Endodermal cell (in vitro differentiated cells): ENCODE measurements around the gene DYNC2H1. TPM values are rescaled to one million over a fixed set of nuclear protein-coding genes. Genes with fewer than 3 reads are reported as not detected.

ENCODE experiments used
- DNase-seq: peaks from one replicate; pipeline ENCODE4 v3.0.0-alpha.2; 2017
- H3K27ac ChIP-seq: 2 replicates; pipeline ENCODE4 v1.5.1; 2013; ENCODE audit warnings: mild to moderate bottlenecking, low read depth, low read length, moderate library complexity
- H3K27me3 ChIP-seq: 2 replicates; pipeline ENCODE4 v1.6.1; 2013; ENCODE audit warnings: mild to moderate bottlenecking, low read length, moderate library complexity; ENCODE audit not compliant: insufficient read depth, control insufficient read depth, poor library complexity, severe bottlenecking
- H3K36me3 ChIP-seq: 2 replicates; pipeline ENCODE4 v1.7.0; 2013; ENCODE audit warnings: mild to moderate bottlenecking, low read length, moderate library complexity; ENCODE audit not compliant: control insufficient read depth, insufficient read depth
- H3K4me1 ChIP-seq: one replicate; pipeline ENCODE4 v1.7.0; 2013; ENCODE audit warnings: low read length; ENCODE audit not compliant: control insufficient read depth, insufficient read depth
- H3K4me3 ChIP-seq: 2 replicates; pipeline ENCODE4 v1.5.1; 2013; ENCODE audit warnings: mild to moderate bottlenecking, low read length, moderate library complexity
- H3K9ac ChIP-seq: 2 replicates; pipeline ENCODE4 v1.6.1; 2013; ENCODE audit warnings: mild to moderate bottlenecking, low read length, moderate library complexity; ENCODE audit not compliant: poor library complexity, severe bottlenecking; ENCODE audit errors: extremely low read depth
- H3K9me3 ChIP-seq: 2 replicates; pipeline ENCODE4 v1.6.1; 2013; ENCODE audit warnings: mild to moderate bottlenecking, low read length, moderate library complexity; ENCODE audit not compliant: control insufficient read depth
- H3K27ac Mint-ChIP-seq: 2 replicates; pipeline ENCODE4 v1.8.0; 2020; ENCODE audit warnings: mixed read lengths
- H3K27me3 Mint-ChIP-seq: 2 replicates; pipeline ENCODE4 v1.8.0; 2021; ENCODE audit warnings: mild to moderate bottlenecking, mixed read lengths; ENCODE audit not compliant: insufficient read depth
- H3K36me3 Mint-ChIP-seq: 2 replicates; pipeline ENCODE4 v1.8.0; 2020; ENCODE audit warnings: low read depth, mixed read lengths
- H3K4me1 Mint-ChIP-seq: 2 replicates; pipeline ENCODE4 v1.8.0; 2020; ENCODE audit warnings: mixed read lengths
- H3K4me3 Mint-ChIP-seq: 2 replicates; pipeline ENCODE4 v1.8.0; 2020; ENCODE audit warnings: mild to moderate bottlenecking, moderate library complexity, mixed read lengths
- H3K9me3 Mint-ChIP-seq: 2 replicates; pipeline ENCODE4 v1.8.0; 2020; ENCODE audit warnings: mild to moderate bottlenecking, mixed read lengths
- WGBS, 2 experiments: methylation state at CpG; one replicate each; pipeline versions ENCODE4 v1.1.5 to v1.1.7; 2013; ENCODE audit warnings: missing lambda C conversion rate in 2 of 2, mixed read lengths in 1 of 2; ENCODE audit not compliant: insufficient coverage in 1 of 2, insufficient read length in 1 of 2; 5-methylcytosine and 5-hydroxymethylcytosine counted together
- total RNA-seq, 2 donors: library from RNA; stranded (reverse); fragmentation: NEBNext Ultra II Directional in 1 of 2; extraction: Animal tissue kit (Norgen Biotek cat#: 25700) in 1 of 2; gene quantifications; 2 replicates in 1 of 2; 3 replicates in 1 of 2; pipeline ENCODE4 v1.2.1, GENCODE V29; 2021
- TF ChIP-seq, protein P1 (sequence below): fragments of 200-600 bp; sonication (generic); conservative IDR thresholded peaks from 2 replicates; pipeline ENCODE4 v1.5.0; 2021; ENCODE audit warnings: antibody characterized with exemption, mild to moderate bottlenecking

Gene DYNC2H1
- total RNA-seq, 2 donors from 2014 or later, result 21.1 to 31.9 TPM

DNA sequence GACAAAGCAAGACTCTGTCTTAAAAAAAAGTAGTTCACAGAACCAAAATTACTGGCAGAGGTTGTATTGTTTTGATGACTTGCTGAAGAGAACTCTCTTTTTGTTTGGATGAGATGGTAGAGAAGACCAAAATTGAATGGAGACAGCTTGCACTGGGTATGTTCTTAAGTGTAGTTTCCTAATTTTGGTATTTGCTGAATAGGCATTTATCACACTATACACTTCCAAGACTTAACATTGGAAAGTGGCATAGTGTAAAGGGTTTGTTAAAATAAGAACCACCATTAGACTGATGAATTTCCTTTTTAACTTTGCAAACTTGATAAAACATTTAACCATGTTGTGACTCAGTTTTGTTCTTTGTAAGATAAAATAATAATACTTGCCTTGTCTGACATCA lies 11.9 kb upstream of the DYNC2H1 start:
- Mint-ChIP-seq H3K4me3 (no peak overlapping the region), H3K36me3 (no peaks in the 10 kb centered on the region), H3K27me3 (peaks cover 31% of the 10 kb centered on the region), H3K27ac (no peak overlapping the region), H3K4me1 (peaks cover 18% of the 10 kb centered on the region), H3K9me3 (peaks cover 2% of the 10 kb centered on the region)
- Histone ChIP-seq H3K4me1 (peaks cover 17% of the 10 kb centered on the region), H3K4me3 (no peak overlapping the region), H3K27ac (no peak overlapping the region), H3K9ac (no peak overlapping the region), H3K27me3 (peaks cover 31% of the 10 kb centered on the region), H3K36me3 (no peaks in the 10 kb centered on the region), H3K9me3 (no peaks in the 10 kb centered on the region)
- TF ChIP-seq, protein P1, sequence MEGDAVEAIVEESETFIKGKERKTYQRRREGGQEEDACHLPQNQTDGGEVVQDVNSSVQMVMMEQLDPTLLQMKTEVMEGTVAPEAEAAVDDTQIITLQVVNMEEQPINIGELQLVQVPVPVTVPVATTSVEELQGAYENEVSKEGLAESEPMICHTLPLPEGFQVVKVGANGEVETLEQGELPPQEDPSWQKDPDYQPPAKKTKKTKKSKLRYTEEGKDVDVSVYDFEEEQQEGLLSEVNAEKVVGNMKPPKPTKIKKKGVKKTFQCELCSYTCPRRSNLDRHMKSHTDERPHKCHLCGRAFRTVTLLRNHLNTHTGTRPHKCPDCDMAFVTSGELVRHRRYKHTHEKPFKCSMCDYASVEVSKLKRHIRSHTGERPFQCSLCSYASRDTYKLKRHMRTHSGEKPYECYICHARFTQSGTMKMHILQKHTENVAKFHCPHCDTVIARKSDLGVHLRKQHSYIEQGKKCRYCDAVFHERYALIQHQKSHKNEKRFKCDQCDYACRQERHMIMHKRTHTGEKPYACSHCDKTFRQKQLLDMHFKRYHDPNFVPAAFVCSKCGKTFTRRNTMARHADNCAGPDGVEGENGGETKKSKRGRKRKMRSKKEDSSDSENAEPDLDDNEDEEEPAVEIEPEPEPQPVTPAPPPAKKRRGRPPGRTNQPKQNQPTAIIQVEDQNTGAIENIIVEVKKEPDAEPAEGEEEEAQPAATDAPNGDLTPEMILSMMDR, result no peak
- DNase-seq, result no peak

DNA sequence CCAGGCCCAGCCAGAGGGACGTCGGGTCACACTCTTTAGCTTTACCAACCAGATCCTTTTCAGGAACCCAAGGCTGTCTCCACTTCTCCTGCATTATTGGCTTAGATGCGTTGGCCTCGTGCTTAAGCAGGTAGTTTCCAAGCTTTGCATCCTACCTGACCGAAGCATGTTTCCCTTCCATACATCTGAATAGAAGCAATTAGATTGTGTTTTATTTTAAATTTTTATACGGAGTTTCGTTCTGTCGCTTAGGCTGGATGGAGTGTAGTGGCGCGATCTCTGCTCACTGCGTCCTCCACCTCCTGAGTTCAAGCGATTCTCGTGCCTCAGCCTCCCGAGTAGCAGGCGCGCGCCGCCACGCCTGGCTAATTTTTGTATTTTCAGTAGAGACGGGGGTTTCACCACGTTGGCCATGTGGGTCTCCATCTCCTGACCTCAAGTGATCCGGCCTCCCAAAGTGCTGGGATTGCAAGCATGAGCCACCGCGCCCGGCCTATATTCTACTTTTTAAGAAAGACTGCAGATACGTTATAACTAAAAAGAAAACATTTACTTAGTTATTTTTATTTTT lies 677 bp downstream of the DYNC2H1 start:
- Mint-ChIP-seq H3K36me3 (peaks cover 11% of the 10 kb centered on the region), H3K4me1 (peaks cover 3% of the 10 kb centered on the region), H3K27me3 (no peaks in the 10 kb centered on the region), H3K4me3 (peak overlapping the region; percentile 82), H3K9me3 (no peaks in the 10 kb centered on the region), H3K27ac (peak overlapping the region; percentile 93)
- TF ChIP-seq, protein P1, result no peak
- Histone ChIP-seq H3K9ac (peak overlapping the region; percentile 80), H3K4me1 (peaks cover 5% of the 10 kb centered on the region), H3K36me3 (peaks cover 10% of the 10 kb centered on the region), H3K9me3 (peaks cover 5% of the 10 kb centered on the region), H3K27ac (peak overlapping the region; percentile 89), H3K4me3 (peak overlapping the region; percentile 99), H3K27me3 (no peaks in the 10 kb centered on the region)
- peak; percentile 59 for DNase-seq
- WGBS, 2 experiments, result 18 to 20% methylated on average over 15 to 26 of the region's 26 CpGs

DNA sequence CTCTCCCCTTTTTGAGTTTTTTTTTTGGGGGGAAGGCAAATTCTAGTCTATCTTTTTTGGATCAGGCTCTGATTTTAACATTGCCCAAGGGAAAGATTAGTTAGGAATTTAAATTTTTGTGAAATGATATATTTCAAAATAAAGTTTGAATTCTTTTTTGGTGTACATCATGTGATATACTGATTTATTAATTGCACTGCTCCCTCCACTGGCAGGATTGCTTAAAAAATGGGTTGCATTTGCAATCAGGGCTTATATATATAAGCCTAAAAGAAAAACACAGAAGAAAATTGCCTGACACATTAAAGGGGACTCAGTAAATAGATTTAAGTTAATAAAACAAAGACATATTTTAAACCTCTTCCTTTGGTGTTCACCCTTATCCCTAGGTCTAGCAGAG lies 1.2 kb downstream of the DYNC2H1 start:
- Mint-ChIP-seq H3K27ac (no peak overlapping the region), H3K4me3 (peak overlapping the region; percentile 82), H3K27me3 (no peaks in the 10 kb centered on the region), H3K36me3 (peaks cover 13% of the 10 kb centered on the region), H3K4me1 (peaks cover 3% of the 10 kb centered on the region), H3K9me3 (no peaks in the 10 kb centered on the region)
- H3K4me1 ChIP-seq, result peaks cover 2% of the 10 kb centered on the region
- no peak for DNase-seq
- H3K36me3 ChIP-seq, result peaks cover 15% of the 10 kb centered on the region
- peaks cover 5% of the 10 kb centered on the region for H3K9me3 ChIP-seq
- H3K27me3 ChIP-seq, result no peaks in the 10 kb centered on the region
- TF ChIP-seq, protein P1, result no peak
- no peak overlapping the region for H3K27ac ChIP-seq
- peak overlapping the region; percentile 99 for H3K4me3 ChIP-seq
- H3K9ac ChIP-seq, result peak overlapping the region; percentile 80
